ENCODE data around the gene ALKBH4.
"Not testable (repeated sequence)": the region's sequence is repeated elsewhere in the genome, so short reads cannot be mapped to it uniquely, and the experiment has no call there.

The ALKBH4 gene

GRCh38 chr7:102464577-102465280 is at the start of gene ALKBH4, which contains the start of gene LRWD1:
Gene ALKBH4 (minus strand): TSS chr7:102464863. CDS start chr7:102464836, 27 bp downstream.
Gene LRWD1 (plus strand): TSS chr7:102464984. CDS start chr7:102465081, 97 bp downstream.
- no peak for FAIRE-seq
- TF ChIP-seq POLR2A (IDR thresholded peaks at IDR 0.05; ENCODE audit: low read depth, low read length) = peak; percentile 97
- peak; percentile 98 for DNase-seq (ENCODE audit: insufficient read length, low spot score)

- not testable (repeated sequence) for DNase-seq (ENCODE audit: insufficient read length, low spot score); FAIRE-seq
Measured at GRCh38 chr7:102512642-102513221, 48.1 kb upstream of the ALKBH4 start.

- not testable (repeated sequence) for DNase-seq (ENCODE audit: insufficient read length, low spot score); FAIRE-seq
Measured at GRCh38 chr7:102511860-102512522, 47.3 kb upstream of the ALKBH4 start.

- not testable (repeated sequence) for DNase-seq (ENCODE audit: insufficient read length, low spot score); FAIRE-seq
Measured at GRCh38 chr7:102510575-102510974, 45.9 kb upstream of the ALKBH4 start.

- DNase-seq (ENCODE audit: insufficient read length, low spot score); FAIRE-seq: not testable (repeated sequence)
Measured at GRCh38 chr7:102507410-102508088, 42.9 kb upstream of the ALKBH4 start.

GRCh38 chr7:102505298-102506185 is 40.9 kb upstream of the ALKBH4 start:
- FAIRE-seq; DNase-seq (ENCODE audit: insufficient read length, low spot score): not testable (repeated sequence)

DNA sequence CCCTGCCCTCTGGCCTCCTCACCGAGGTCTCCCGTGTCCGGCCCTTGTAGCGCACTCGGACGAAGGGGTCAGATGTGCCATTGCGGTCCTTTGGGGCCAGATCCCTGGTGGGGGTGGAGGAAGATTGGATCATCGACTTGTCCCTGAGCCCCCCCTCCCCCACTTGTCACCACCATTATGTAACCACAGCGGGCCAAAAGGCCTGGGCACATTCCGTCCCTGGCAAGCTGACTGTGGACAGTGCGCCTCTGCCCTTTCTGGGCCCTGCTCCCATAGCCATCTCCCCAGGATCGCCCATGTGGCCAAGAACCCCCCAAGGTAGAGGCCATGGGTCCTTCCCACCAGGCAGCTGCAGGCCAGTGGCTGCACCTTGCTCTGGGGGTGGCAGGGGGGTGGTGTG is 38.5 kb upstream of the ALKBH4 start:
- not testable (repeated sequence) for FAIRE-seq; DNase-seq (ENCODE audit: insufficient read length, low spot score)

DNA sequence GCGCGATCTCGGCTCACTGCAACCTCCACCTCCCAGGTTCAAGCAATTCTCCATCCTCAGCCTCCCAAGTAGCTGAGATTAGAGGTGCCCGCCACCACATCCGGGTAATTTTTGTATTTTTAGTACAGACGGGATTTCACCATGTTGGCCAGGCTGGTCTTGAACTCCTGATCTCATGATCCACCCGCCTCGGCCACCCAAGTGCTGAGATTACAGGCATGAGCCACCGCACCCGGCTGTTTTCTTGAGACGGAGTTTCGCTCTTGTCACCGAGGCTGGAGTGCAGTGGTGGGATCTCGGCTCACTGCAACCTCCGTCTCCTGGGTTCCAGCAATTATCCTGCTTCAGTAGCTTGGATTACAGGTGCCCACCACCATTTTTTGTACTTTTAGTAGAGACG is 33.7 kb upstream of the ALKBH4 start:
- DNase-seq (ENCODE audit: insufficient read length, low spot score); FAIRE-seq: not testable (repeated sequence)

GRCh38 chr7:102497308-102497707 is 32.6 kb upstream of the ALKBH4 start:
- FAIRE-seq; DNase-seq (ENCODE audit: insufficient read length, low spot score): not testable (repeated sequence)

- FAIRE-seq; DNase-seq (ENCODE audit: insufficient read length, low spot score): not testable (repeated sequence)
Measured at GRCh38 chr7:102496861-102497260, 32.2 kb upstream of the ALKBH4 start.

DNA sequence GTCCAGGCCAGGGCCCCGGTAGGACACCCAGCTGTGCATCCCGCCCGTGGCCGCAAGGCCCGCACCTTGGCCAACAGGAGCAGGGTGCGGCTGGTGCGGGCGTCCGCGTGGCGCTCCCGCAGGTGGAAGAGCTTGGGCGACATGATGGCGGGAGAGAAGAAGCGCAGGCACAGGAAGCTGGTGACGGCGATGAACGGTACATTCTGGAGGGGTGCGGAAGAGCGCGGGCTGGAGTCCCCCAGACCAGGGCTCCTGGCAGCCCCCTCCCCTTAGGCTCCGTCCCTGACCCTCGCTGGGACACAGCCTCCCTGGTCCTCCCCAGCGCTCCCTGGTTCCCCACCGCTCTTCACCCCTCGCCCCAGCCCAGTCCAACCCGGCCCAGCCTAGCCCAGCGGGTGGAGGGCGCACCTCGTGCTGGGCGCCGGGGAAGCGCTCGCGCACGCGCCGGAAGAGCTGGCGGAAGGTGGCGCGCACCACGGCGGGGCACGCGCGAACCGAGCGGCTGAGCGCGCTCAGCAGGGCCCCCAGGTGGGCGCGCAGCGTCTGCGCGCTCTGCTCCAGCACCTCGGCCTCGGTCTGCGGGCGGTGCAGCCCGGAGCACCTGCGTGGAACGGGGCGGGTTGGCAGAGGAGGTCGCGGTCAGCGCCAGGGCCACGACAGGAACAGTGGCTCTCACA is 29.9 kb upstream of the ALKBH4 start:
- not testable (repeated sequence) for DNase-seq (ENCODE audit: insufficient read length, low spot score); FAIRE-seq

GRCh38 chr7:102494026-102494425 is 29.4 kb upstream of the ALKBH4 start:
- FAIRE-seq; DNase-seq (ENCODE audit: insufficient read length, low spot score): not testable (repeated sequence)

DNA sequence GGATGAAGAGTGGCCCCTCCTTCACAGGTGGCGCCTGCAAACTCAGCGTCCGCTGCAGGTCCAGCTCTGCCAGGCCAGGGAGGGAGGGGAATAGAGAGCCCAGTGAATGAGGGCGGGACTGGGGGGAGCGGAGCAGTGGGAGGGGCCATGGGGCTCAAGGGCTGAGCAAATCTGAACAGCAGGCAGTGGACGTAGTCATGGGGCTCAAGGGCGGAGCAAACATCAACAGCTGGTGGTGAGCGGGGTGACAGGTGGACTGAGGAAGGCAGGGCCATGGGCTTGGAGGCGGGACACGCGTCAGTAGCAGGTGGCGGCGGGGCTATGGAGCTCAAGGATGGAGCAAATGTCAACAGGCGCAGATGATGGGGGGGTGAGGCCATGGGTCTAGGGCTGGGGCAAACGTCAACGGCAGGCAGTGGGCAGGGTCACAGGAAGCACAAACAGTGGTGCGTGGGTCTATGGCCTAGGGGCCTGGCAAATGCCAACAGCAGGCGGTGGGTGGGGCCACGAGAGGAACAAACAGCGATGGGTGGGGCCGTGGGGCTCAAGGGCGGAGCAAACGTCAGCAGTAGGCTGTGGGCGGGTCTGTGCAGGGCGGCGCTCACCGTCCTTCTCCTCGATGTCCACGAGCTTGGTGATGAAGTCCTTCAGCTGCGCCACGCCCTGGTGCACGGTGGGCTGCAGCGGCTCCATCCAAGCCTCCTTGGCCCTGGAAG is 28.7 kb upstream of the ALKBH4 start:
- not testable (repeated sequence) for DNase-seq (ENCODE audit: insufficient read length, low spot score); FAIRE-seq

DNA sequence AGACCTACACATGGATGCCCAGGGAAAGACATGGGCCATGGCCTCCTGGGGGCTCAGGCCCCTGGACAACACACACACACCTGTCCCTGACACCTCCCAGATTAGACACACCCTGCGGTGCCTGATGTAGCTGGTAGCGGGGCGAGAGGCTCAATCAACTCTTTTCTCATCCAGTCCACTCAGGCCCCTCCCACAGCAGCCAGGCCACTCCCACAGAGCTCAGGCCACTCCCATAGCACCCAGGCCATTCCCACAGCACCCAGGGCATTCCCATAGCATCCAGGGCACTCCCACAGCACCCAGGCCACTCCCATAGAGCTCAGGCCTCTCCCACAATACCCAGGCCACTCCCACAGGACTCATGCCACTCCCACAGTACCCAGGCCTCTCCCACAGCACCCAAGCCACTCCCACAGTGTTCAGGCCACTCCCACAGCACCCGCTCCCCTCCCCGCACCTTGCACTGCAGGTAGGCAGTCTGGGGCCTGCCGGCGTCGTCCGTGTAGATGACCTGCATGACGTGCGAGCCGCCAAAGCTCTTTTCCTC is 25.9 kb upstream of the ALKBH4 start:
- peak; percentile 98 for FAIRE-seq
- not testable (repeated sequence) for DNase-seq (ENCODE audit: insufficient read length, low spot score)

DNA sequence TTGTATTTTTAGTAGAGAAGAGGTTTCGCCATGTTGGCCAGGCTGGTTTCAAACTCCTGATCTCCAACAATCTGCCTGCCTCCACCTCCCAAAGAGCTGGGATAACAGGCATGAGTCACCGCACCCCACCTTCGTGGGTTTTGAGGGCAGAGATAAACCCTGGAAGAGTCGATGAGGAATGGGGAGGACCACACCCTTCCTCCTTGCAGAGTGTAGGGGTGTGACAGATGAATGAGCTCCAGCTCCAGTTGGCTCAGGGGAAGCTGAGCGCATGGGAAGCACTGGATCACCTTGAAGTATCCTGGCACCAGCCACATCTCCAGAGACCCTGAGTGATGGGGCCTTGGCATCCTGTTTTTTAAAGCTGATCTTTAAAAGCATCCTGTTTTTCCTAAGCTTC is 19.7 kb upstream of the ALKBH4 start:
- DNase-seq (ENCODE audit: insufficient read length, low spot score); FAIRE-seq: not testable (repeated sequence)

DNA sequence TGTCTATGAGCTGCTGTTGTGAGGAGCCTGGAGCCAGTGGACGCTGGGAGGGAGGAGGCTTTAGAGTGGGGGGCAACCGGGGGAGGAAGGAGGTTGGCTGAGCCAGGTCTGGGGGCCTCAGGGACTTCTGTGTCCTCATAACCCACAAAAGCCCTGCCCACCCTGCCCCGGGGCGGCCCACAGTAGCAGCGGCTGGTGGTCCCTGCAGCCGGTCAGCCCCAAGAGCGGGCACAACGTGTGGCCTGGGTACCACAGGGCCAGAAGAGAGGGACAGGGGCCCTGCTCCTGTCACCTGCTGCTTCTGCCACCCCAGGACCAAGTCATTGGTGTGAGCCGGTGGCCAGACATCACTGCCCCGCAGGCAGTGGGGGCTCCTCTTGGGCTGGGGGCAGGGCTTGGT is 17.3 kb upstream of the ALKBH4 start:
- not testable (repeated sequence) for FAIRE-seq; DNase-seq (ENCODE audit: insufficient read length, low spot score)

DNA sequence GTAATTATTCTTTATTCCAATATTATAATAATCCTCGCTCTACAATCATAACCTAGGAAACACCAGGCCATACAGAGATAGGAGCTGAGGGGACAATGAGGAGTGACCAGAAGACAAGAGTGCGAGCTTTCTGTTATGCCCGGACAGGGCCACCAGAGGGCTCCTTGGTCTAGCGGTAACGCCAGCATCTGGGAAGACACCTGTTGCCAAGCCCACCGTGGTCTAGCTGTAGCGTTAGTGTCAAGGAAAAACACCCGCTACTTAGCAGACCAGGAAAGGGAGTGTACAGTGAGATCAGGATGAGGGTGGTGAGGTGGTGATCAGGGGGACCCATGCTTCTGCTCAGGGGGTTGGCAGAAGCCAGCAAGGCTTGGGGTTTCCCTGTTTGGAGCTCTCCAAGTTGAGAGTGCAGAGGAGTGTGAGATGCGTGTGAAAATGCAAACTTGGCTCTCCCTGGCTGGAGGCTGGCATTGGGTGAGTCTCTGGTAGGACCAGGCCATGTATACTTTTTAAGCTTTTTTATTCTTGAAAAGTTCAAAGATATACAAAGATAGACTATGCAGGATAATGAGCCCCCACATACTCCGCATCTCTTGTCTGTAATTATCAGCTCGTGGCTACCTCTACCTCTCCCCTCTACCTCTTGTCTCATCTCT is 15.4 kb upstream of the ALKBH4 start:
- FAIRE-seq; DNase-seq (ENCODE audit: insufficient read length, low spot score): not testable (repeated sequence)

Data from H54 (cell line).